H1 (cell line): ENCODE data around the gene TRIM7. TPM values are rescaled to one million over a fixed set of nuclear protein-coding genes. Genes with fewer than 3 reads are reported as not detected.

ENCODE experiments used
- ATF3 ChIP-seq: IDR thresholded peaks from 2 replicates; pipeline ENCODE4 v1.6.1; 2011; ENCODE audit warnings: low read depth, mild to moderate bottlenecking, low read length; ENCODE audit not compliant: insufficient read depth
- BACH1 ChIP-seq: IDR thresholded peaks from 2 replicates; pipeline ENCODE4 v1.6.1; 2012; ENCODE audit warnings: low read length, improper control_type of control experiment
- BRCA1 ChIP-seq: IDR thresholded peaks from 2 replicates; pipeline ENCODE4 v1.6.1; 2012; ENCODE audit warnings: low read depth, low read length, improper control_type of control experiment
- CBX5 ChIP-seq: fragments of 300-800, 300-1000 bp; sonication (generic); IDR thresholded peaks from 2 replicates; pipeline ENCODE4 v1.7.1; 2016; ENCODE audit warnings: antibody characterized with exemption, low read length, low read depth
- CTBP2 ChIP-seq: IDR thresholded peaks from 2 replicates; pipeline ENCODE4 v1.7.0; 2011; ENCODE audit warnings: borderline replicate concordance, mild to moderate bottlenecking, moderate library complexity, mixed read lengths, low read length; ENCODE audit not compliant: insufficient read depth, insufficient read length
- FOSL1 ChIP-seq: IDR thresholded peaks from 2 replicates; pipeline ENCODE4 v1.6.1; 2011; ENCODE audit warnings: mild to moderate bottlenecking, low read depth, low read length, moderate library complexity; ENCODE audit not compliant: insufficient read depth
- GTF2F1 ChIP-seq: IDR thresholded peaks from 2 replicates; pipeline ENCODE4 v1.6.1; 2012; ENCODE audit warnings: low read depth, low read length, improper control_type of control experiment, borderline replicate concordance
- HDAC2 ChIP-seq, 2 experiments: fragments of 300-600 bp in 1 of 2; sonication (generic) in 1 of 2; IDR thresholded peaks; 2 replicates each; pipeline ENCODE4 v1.6.1; 2011 to 2012; ENCODE audit warnings: low read depth in 2 of 2, low read length in 2 of 2, mild to moderate bottlenecking in 2 of 2, moderate library complexity in 2 of 2, borderline replicate concordance in 1 of 2, inconsistent platforms in 1 of 2
- HDAC6 ChIP-seq: IDR thresholded peaks from one replicate; pipeline ENCODE4 v1.7.1; 2012; ENCODE audit warnings: low read depth, mild to moderate bottlenecking, inconsistent platforms, low read length, moderate library complexity
- JUND ChIP-seq: IDR thresholded peaks from 2 replicates; pipeline ENCODE4 v1.6.1; 2011; ENCODE audit warnings: mild to moderate bottlenecking, improper control_type of control experiment, low read length
- MAFK ChIP-seq: IDR thresholded peaks from 2 replicates; pipeline ENCODE4 v1.6.1; 2012; ENCODE audit warnings: low read depth, mild to moderate bottlenecking, improper control_type of control experiment, low read length
- PHF8 ChIP-seq: fragments of 200-600 bp; sonication (generic); conservative IDR thresholded peaks from 2 replicates; pipeline ENCODE4 v1.7.1; 2012; ENCODE audit warnings: low read depth, mild to moderate bottlenecking, inconsistent platforms, low read length, moderate library complexity
- POLR2A ChIP-seq, 2 experiments: IDR thresholded peaks; 1 replicate in 1 of 2; 2 replicates in 1 of 2; pipeline ENCODE4 v1.6.1; 2011; ENCODE audit warnings: low read depth in 2 of 2, low read length in 2 of 2, mild to moderate bottlenecking in 2 of 2; ENCODE audit errors: control extremely low read depth in 1 of 2
- POLR2AphosphoS5 ChIP-seq: IDR thresholded peaks from 2 replicates; pipeline ENCODE4 v1.6.1; 2011; ENCODE audit warnings: low read depth, low read length
- RFX5 ChIP-seq: IDR thresholded peaks from 2 replicates; pipeline ENCODE4 v1.6.1; 2011; ENCODE audit warnings: low read depth, low read length, improper control_type of control experiment, borderline replicate concordance
- RXRA ChIP-seq: IDR thresholded peaks from 2 replicates; pipeline ENCODE4 v1.6.1; 2011; ENCODE audit warnings: low read depth, mild to moderate bottlenecking, low read length, moderate library complexity; ENCODE audit not compliant: insufficient read depth
- SIX5 ChIP-seq: IDR thresholded peaks from 2 replicates; pipeline ENCODE4 v1.6.1; 2011; ENCODE audit warnings: mild to moderate bottlenecking, low read depth, low read length
- SP1 ChIP-seq: IDR thresholded peaks from 2 replicates; pipeline ENCODE4 v1.6.1; 2011; ENCODE audit warnings: low read depth, low read length
- SRF ChIP-seq: IDR thresholded peaks from 2 replicates; pipeline ENCODE4 v1.6.1; 2011; ENCODE audit warnings: mild to moderate bottlenecking, low read depth, low read length, moderate library complexity
- TBP ChIP-seq: IDR thresholded peaks from 2 replicates; pipeline ENCODE4 v1.6.1; 2011; ENCODE audit warnings: low read depth, low read length, improper control_type of control experiment
- ZNF274 ChIP-seq: IDR thresholded peaks from 2 replicates; pipeline ENCODE4 v1.7.0; 2012; ENCODE audit warnings: low read length, borderline replicate concordance; ENCODE audit errors: extremely low read depth
- polyA plus RNA-seq, 7 experiments: library from polyadenylated mRNA; depleted of rRNA in 3 of 7; stranded (reverse) in 5 of 7; unstranded in 2 of 7; fragments of >200 nt in 5 of 7; fragments of 200-250 nt in 2 of 7; gene quantifications; 1 replicate in 5 of 7; 2 replicates in 1 of 7; 4 replicates in 1 of 7; pipeline versions ENCODE4 v1.2.1 to v1.2.3, GENCODE V29; 2011 to 2013; ENCODE audit warnings: missing spikeins in 2 of 7, mixed read lengths in 2 of 7
- total RNA-seq: library from RNA; stranded (reverse); fragmentation: NEBNext Ultra II Directional; extraction: Animal tissue kit (Norgen Biotek cat#: 25700); gene quantifications from 2 replicates; pipeline ENCODE4 v1.2.1, GENCODE V29; 2021

The TRIM7 gene
- total and polyA plus RNA-seq, 2 of the 8 experiments (the other 6 are each of a cell fraction or from before 2014, with no cell fraction given), result 0.36 to 0.47 TPM

GRCh38 chr5:181221792-181222629 lies 17.0 kb upstream of the TRIM7 start (continued):
- peak; percentile 85; the same call in 1 of the 2 replicates for TF ChIP-seq MAFK
- peak; percentile 4; the same call in 1 of the 2 replicates for TF ChIP-seq PHF8
- no peak for TF ChIP-seq POLR2AphosphoS5
- no peak for TF ChIP-seq SRF
- TF ChIP-seq FOSL1, result no peak
- no peak; a peak in 1 of 3 replicates for TF ChIP-seq POLR2A (IDR thresholded peaks at IDR 0.05; ENCODE audit: control extremely low read depth in 1 of 2, low read depth in 2 of 2, low read length in 2 of 2)
- TF ChIP-seq JUND, result no peak; the same call in 1 of the 2 replicates
- peak; percentile 75 to 89 for TF ChIP-seq HDAC2 (IDR thresholded peaks at IDR 0.05; ENCODE audit: borderline replicate concordance in 1 of 2, low read depth in 2 of 2, low read length in 2 of 2)
- 0 out of 2 replicates have a peak, but pooled peaks have one; percentile 10 for TF ChIP-seq SP1
- no peak for TF ChIP-seq SIX5
- peak; percentile 98 for TF ChIP-seq TBP
- no peak for TF ChIP-seq RFX5
- TF ChIP-seq GTF2F1, result 0 out of 2 replicates have a peak, but pooled peaks have one; percentile 19
- TF ChIP-seq BACH1, result peak; percentile 69
- TF ChIP-seq BRCA1, result no peak; the same call in 1 of the 2 replicates
- 0 out of 2 replicates have a peak, but pooled peaks have one; percentile 1 for TF ChIP-seq RXRA
- no peak for TF ChIP-seq ATF3
- TF ChIP-seq CTBP2, result no peak
- TF ChIP-seq CBX5, result no peak
- TF ChIP-seq HDAC6, result no peak
- TF ChIP-seq ZNF274, result no peak
